Testis (tissue), 3 donors: Measurements from ENCODE around the gene XKR7. TPM values are rescaled to one million over a fixed set of nuclear protein-coding genes. Genes with fewer than 3 reads are reported as not detected.
A peak's percentile ranks its signal among the peaks of the same experiment; 100 is the strongest.

ENCODE experiments used
- DNase-seq: peaks from one replicate; pipeline ENCODE4 v3.0.0-alpha.2; 2019
- H3K27ac ChIP-seq, 2 donors: fragments of 200-600 bp; sonication (generic); one replicate each; pipeline ENCODE4 v1.5.1; 2019
- H3K27me3 ChIP-seq: fragments of 200-600 bp; sonication (generic); one replicate; pipeline ENCODE4 v1.5.1; 2019
- H3K36me3 ChIP-seq: fragments of 200-600 bp; sonication (generic); one replicate; pipeline ENCODE4 v1.5.1; 2017; ENCODE audit warnings: low read depth; ENCODE audit errors: missing control alignments
- H3K4me1 ChIP-seq: fragments of 200-600 bp; sonication (generic); one replicate; pipeline ENCODE4 v1.5.1; 2019
- H3K4me3 ChIP-seq, 2 donors: fragments of 200-600 bp; sonication (generic); one replicate each; pipeline ENCODE4 v1.5.1; 2017 to 2019
- H3K9me3 ChIP-seq: fragments of 200-600 bp; sonication (generic); one replicate; pipeline ENCODE4 v1.5.1; 2017
- CTCF ChIP-seq, 3 experiments: fragments of 450-650 bp in 2 of 3; fragments of 200-600 bp in 1 of 3; sonication (generic) in 1 of 3; IDR thresholded peaks; one replicate each; pipeline ENCODE4 v1.5.1; 2016 to 2019; ENCODE audit warnings: antibody characterized with exemption in 3 of 3, mild to moderate bottlenecking in 2 of 3, moderate library complexity in 1 of 3
- POLR2A ChIP-seq: fragments of 450-650 bp; IDR thresholded peaks from one replicate; pipeline ENCODE4 v1.6.1; 2017; ENCODE audit warnings: antibody characterized with exemption, mild to moderate bottlenecking, moderate library complexity
- WGBS, 2 donors: methylation state at CpG; one replicate each; pipeline ENCODE4 v1.1.5; 2018; 5-methylcytosine and 5-hydroxymethylcytosine counted together
- intact Hi-C: fragments of 100-400 bp; cut with DNase I; formaldehyde crosslinking; loops from one replicate; pipeline ENCODE4 v1.15.1; 2023; ENCODE audit warnings: low total_unique reads
- polyA plus RNA-seq: library from polyadenylated mRNA; stranded (reverse); fragments of 350-450 nt; fragmentation: Illumina TruSeq; extraction: RNeasy Lipid Tissue Mini Kit (QIAGEN cat#74804); gene quantifications from one replicate; pipeline ENCODE4 v1.2.3, GENCODE V29; 2014; ENCODE audit warnings: low read depth, low replicate concordance; ENCODE audit not compliant: insufficient read depth
- total RNA-seq, 2 donors: library from RNA; depleted of rRNA; stranded (reverse); fragments of >200 nt; gene quantifications; one replicate each; pipeline ENCODE4 v1.2.3, GENCODE V29; 2016

XKR7 gene
- total and polyA plus RNA-seq, 3 donors from 2014 or later, result 0.25 to 0.96 (median 0.39) TPM

GRCh38 chr20:31943052-31943471 lies 24.9 kb upstream of the XKR7 start:
- H3K36me3 ChIP-seq, result no peaks in the 10 kb centered on the region
- peak; percentile 89 for DNase-seq
- peaks cover 33% of the 10 kb centered on the region for H3K4me1 ChIP-seq
- H3K9me3 ChIP-seq, result no peaks in the 10 kb centered on the region
- H3K27ac ChIP-seq, result no peak overlapping the region
- TF ChIP-seq POLR2A, result no peak
- TF ChIP-seq CTCF (IDR thresholded peaks at IDR 0.05), result no peak
- H3K4me3 ChIP-seq, result no peak overlapping the region
- intact Hi-C loops, result no loop called here
- WGBS, 2 donors, result 37 to 80% methylated on average over 1 to 2 of the region's 2 CpGs
- H3K27me3 ChIP-seq, result no peaks in the 10 kb centered on the region

- no peaks in the 10 kb centered on the region for H3K36me3 ChIP-seq
- no peak overlapping the region for H3K4me3 ChIP-seq
- DNase-seq, result peak; percentile 58
- H3K27ac ChIP-seq, result no peak overlapping the region
- H3K4me1 ChIP-seq, result peaks cover 36% of the 10 kb centered on the region
- intact Hi-C loops, result no loop called here
- TF ChIP-seq CTCF (IDR thresholded peaks at IDR 0.05), result no peak
- H3K9me3 ChIP-seq, result no peaks in the 10 kb centered on the region
- 45 to 80% methylated on average over 4 of the region's 4 CpGs for WGBS, 2 donors
- no peaks in the 10 kb centered on the region for H3K27me3 ChIP-seq
These were observed 22.6 kb upstream of the XKR7 start for GRCh38 chr20:31945319-31945718.

GRCh38 chr20:31945785-31946184 lies 22.2 kb upstream of the XKR7 start:
- Histone ChIP-seq H3K27ac (no peak overlapping the region), H3K27me3 (no peaks in the 10 kb centered on the region), H3K4me1 (peaks cover 41% of the 10 kb centered on the region), H3K9me3 (no peaks in the 10 kb centered on the region), H3K4me3 (no peak overlapping the region), H3K36me3 (no peaks in the 10 kb centered on the region)
- WGBS, 2 donors, result 20 to 49% methylated on average over 1 to 6 of the region's 6 CpGs
- DNase-seq, result no peak
- intact Hi-C loops, result no loop called here
- TF ChIP-seq CTCF (IDR thresholded peaks at IDR 0.05) (no peak), POLR2A (no peak)

GRCh38 chr20:31948008-31948407 lies 19.9 kb upstream of the XKR7 start:
- H3K27me3 ChIP-seq, result no peaks in the 10 kb centered on the region
- DNase-seq, result no peak
- intact Hi-C loops, result no loop called here
- no peak overlapping the region for H3K27ac ChIP-seq
- H3K4me3 ChIP-seq, result no peak overlapping the region
- H3K4me1 ChIP-seq, result peaks cover 31% of the 10 kb centered on the region
- H3K9me3 ChIP-seq, result no peaks in the 10 kb centered on the region
- WGBS, 2 donors, result 97 to 98% methylated on average over 2 of the region's 2 CpGs
- H3K36me3 ChIP-seq, result no peaks in the 10 kb centered on the region
- no peak for TF ChIP-seq POLR2A
- no peak for TF ChIP-seq CTCF (IDR thresholded peaks at IDR 0.05)

- Histone ChIP-seq H3K36me3 (no peaks in the 10 kb centered on the region), H3K27me3 (no peaks in the 10 kb centered on the region), H3K27ac (no peak overlapping the region), H3K9me3 (no peaks in the 10 kb centered on the region), H3K4me3 (no peak overlapping the region), H3K4me1 (peaks cover 18% of the 10 kb centered on the region)
- intact Hi-C loops, result loop anchor here (5.0 to 10.0 kb wide), 2 partner anchors 83 to 125 kb away; no protein-coding TSS in a partner anchor
- WGBS, 2 donors, result 48 to 54% methylated on average over 9 of the region's 9 CpGs
- no peak for DNase-seq
- no peak for TF ChIP-seq CTCF (IDR thresholded peaks at IDR 0.05)
- no peak for TF ChIP-seq POLR2A
These were observed 17.9 kb upstream of the XKR7 start for GRCh38 chr20:31949877-31950646.
